HG02943 (cell line): Measurements from ENCODE around the gene CAMKK1.

Experiments used
- ATAC-seq: cut with Tn5 transposase; IDR thresholded peaks from one replicate; pipeline ENCODE4 v1.9.1; 2021; ENCODE audit warnings: mild to moderate bottlenecking, low read depth, moderate library complexity; ENCODE audit not compliant: unreplicated experiment

The CAMKK1 gene

GRCh38 chr17:3897731-3898130 is 4.9 kb upstream of the CAMKK1 start:
- no peak for ATAC-seq

GRCh38 chr17:3896968-3897235 is 4.0 kb upstream of the CAMKK1 start:
- no peak for ATAC-seq

GRCh38 chr17:3896108-3896967 is 3.5 kb upstream of the CAMKK1 start:
- no peak for ATAC-seq

GRCh38 chr17:3895354-3895753 is 2.5 kb upstream of the CAMKK1 start:
- ATAC-seq, result no peak

GRCh38 chr17:3894911-3895343 is 2.1 kb upstream of the CAMKK1 start:
- no peak for ATAC-seq

- no peak for ATAC-seq
These were observed 1.3 kb upstream of the CAMKK1 start for GRCh38 chr17:3894188-3894587.

GRCh38 chr17:3893720-3894116 is 865 bp upstream of the CAMKK1 start:
- no peak for ATAC-seq

GRCh38 chr17:3892095-3892998 is 506 bp downstream of the CAMKK1 start:
- ATAC-seq, result peak; percentile 17

- no peak for ATAC-seq
These were observed 1.2 kb downstream of the CAMKK1 start for GRCh38 chr17:3891626-3892094.

- no peak for ATAC-seq
These were observed 2.0 kb downstream of the CAMKK1 start for GRCh38 chr17:3890878-3891219.

GRCh38 chr17:3890082-3890877 is 2.6 kb downstream of the CAMKK1 start:
- no peak for ATAC-seq

GRCh38 chr17:3889325-3890012 is 3.4 kb downstream of the CAMKK1 start:
- ATAC-seq, result no peak

GRCh38 chr17:3888343-3889171 is 4.3 kb downstream of the CAMKK1 start:
- no peak for ATAC-seq

- ATAC-seq, result no peak
These were observed 5.0 kb downstream of the CAMKK1 start for GRCh38 chr17:3887804-3888203.

GRCh38 chr17:3887394-3887793 is 5.5 kb downstream of the CAMKK1 start:
- no peak for ATAC-seq

GRCh38 chr17:3886776-3887175 is 6.1 kb downstream of the CAMKK1 start:
- no peak for ATAC-seq

- no peak for ATAC-seq
These were observed 6.9 kb downstream of the CAMKK1 start for GRCh38 chr17:3885970-3886369.

- no peak for ATAC-seq
These were observed 7.6 kb downstream of the CAMKK1 start for GRCh38 chr17:3885271-3885670.

GRCh38 chr17:3884188-3884587 is 8.7 kb downstream of the CAMKK1 start:
- no peak for ATAC-seq
